HCT116 (cell line): Measurements from ENCODE around the gene WDR45B. TPM values are rescaled to one million over a fixed set of nuclear protein-coding genes. Genes with fewer than 3 reads are reported as not detected.

ENCODE experiments used
- ATAC-seq: fragments of 200-7000 bp; cut with Tn5 transposase; 2 replicates; pipeline ENCODE4 v1.9.1; 2020; ENCODE audit warnings: mild to moderate bottlenecking, moderate library complexity
- BruUV-seq: library from RNA; stranded (reverse); fragments of 400-500 nt; replicated peaks from 2 replicates; lab custom pipeline; 2021; lab: Mats Ljungman, UMichigan
- CTCF ChIA-PET: fragments of 300-600 bp; sonication (Branson Sonifier 250); formaldehyde crosslinking; loops from one replicate; lab custom pipeline; 2021; ENCODE audit warnings: antibody characterized with exemption; lab: Charles Lee
- POLR2A ChIA-PET: fragments of 300-600, 350-600 bp; sonication (Branson Sonifier 250); formaldehyde crosslinking; loops from one replicate; lab custom pipeline; 2021; ENCODE audit warnings: antibody characterized with exemption; lab: Charles Lee
- RAD21 ChIA-PET, 2 experiments: fragments of 300-600 bp; sonication (Branson Sonifier 250); formaldehyde crosslinking; loops; one replicate each; lab custom pipeline; 2023; ENCODE audit warnings: low total read pairs in 2 of 2; ENCODE audit not compliant: uncharacterized antibody in 2 of 2, unreplicated experiment in 2 of 2, low non-redundant PET in 1 of 2; lab: Charles Lee
- DNase-seq: peaks from one replicate; pipeline ENCODE4 v3.0.0-alpha.2; 2010; ENCODE audit warnings: low read depth, low spot score
- H2AFZ ChIP-seq: fragments of 200-600 bp; shearing (Covaris generic), sonication (generic); 2 replicates; pipeline ENCODE4 v1.6.1; 2017; ENCODE audit warnings: low read depth, mixed run types, mixed read lengths, antibody characterized with exemption, low read length; ENCODE audit not compliant: poor library complexity, severe bottlenecking
- H3K27ac ChIP-seq: 2 replicates; pipeline ENCODE4 v1.5.1; 2012; ENCODE audit warnings: low read depth, low read length
- H3K27me3 ChIP-seq: fragments of 200-600 bp; sonication (generic); 2 replicates; pipeline ENCODE4 v1.6.1; 2016; ENCODE audit warnings: mixed run types, low read length, mixed read lengths; ENCODE audit not compliant: insufficient read depth
- H3K36me3 ChIP-seq, 2 experiments: fragments of 200-500 bp in 1 of 2; fragments of 200-600 bp in 1 of 2; sonication (Bioruptor generic) in 1 of 2; sonication (generic) in 1 of 2; 2 replicates each; pipeline versions ENCODE4 v1.5.1 to v1.6.1; 2014 to 2016; ENCODE audit warnings: low read length in 2 of 2, inconsistent platforms in 1 of 2, mixed read lengths in 1 of 2, mixed run types in 1 of 2; ENCODE audit not compliant: insufficient read depth in 2 of 2, control insufficient read depth in 1 of 2
- H3K4me1 ChIP-seq, 2 experiments: fragments of 200-600 bp in 1 of 2; sonication (generic) in 1 of 2; 2 replicates each; pipeline versions ENCODE4 v1.5.1 to v1.6.1; 2012 to 2017; ENCODE audit warnings: low read length in 2 of 2, inconsistent platforms in 1 of 2, mild to moderate bottlenecking in 1 of 2, mixed read lengths in 1 of 2, mixed run types in 1 of 2, moderate library complexity in 1 of 2; ENCODE audit not compliant: insufficient read depth in 2 of 2, control insufficient read depth in 1 of 2
- H3K4me2 ChIP-seq: fragments of 200-600 bp; sonication (generic); 2 replicates; pipeline ENCODE4 v1.6.1; 2017; ENCODE audit warnings: mixed run types, low read length, mixed read lengths
- H3K4me3 ChIP-seq, 2 experiments: fragments of 200-600 bp in 1 of 2; sonication (generic) in 1 of 2; replicated peaks in 1 of 2; 2 replicates each; pipeline ENCODE4 v1.5.1; 2011 to 2016; ENCODE audit warnings: low read length in 2 of 2, control low read depth in 1 of 2, low read depth in 1 of 2, mild to moderate bottlenecking in 1 of 2, mixed read lengths in 1 of 2, mixed run types in 1 of 2
- H3K79me2 ChIP-seq: fragments of 200-600 bp; sonication (generic); 2 replicates; pipeline ENCODE4 v1.6.1; 2017; ENCODE audit warnings: mild to moderate bottlenecking, mixed run types, low read length, moderate library complexity, mixed read lengths; ENCODE audit not compliant: insufficient read depth
- H3K9ac ChIP-seq: fragments of 200-600 bp; sonication (generic); 2 replicates; pipeline ENCODE4 v1.6.1; 2016; ENCODE audit warnings: low read length, mixed read lengths
- H3K9me2 ChIP-seq: fragments of 200-600 bp; sonication (generic), shearing (Covaris generic); 2 replicates; pipeline ENCODE4 v1.6.1; 2017; ENCODE audit warnings: mixed run types, mild to moderate bottlenecking, moderate library complexity; ENCODE audit not compliant: insufficient read depth
- H3K9me3 ChIP-seq, 2 experiments: fragments of 200-500 bp in 1 of 2; fragments of 200-600 bp in 1 of 2; sonication (Bioruptor generic) in 1 of 2; sonication (generic) in 1 of 2; 2 replicates each; pipeline ENCODE4 v1.6.1; 2014 to 2017; ENCODE audit warnings: low read length in 2 of 2, mixed read lengths in 2 of 2, inconsistent platforms in 1 of 2, low read depth in 1 of 2, mild to moderate bottlenecking in 1 of 2, mixed run types in 1 of 2, moderate library complexity in 1 of 2; ENCODE audit not compliant: control insufficient read depth in 1 of 2, insufficient read depth in 1 of 2
- H4K20me1 ChIP-seq: fragments of 200-600 bp; sonication (generic), shearing (Covaris generic); 2 replicates; pipeline ENCODE4 v1.6.1; 2017; ENCODE audit warnings: mixed run types, mild to moderate bottlenecking, moderate library complexity; ENCODE audit not compliant: insufficient read depth
- CBX3 ChIP-seq: IDR thresholded peaks from 2 replicates; pipeline ENCODE4 v1.6.1; 2012; ENCODE audit warnings: low read depth
- CTCF ChIP-seq, 3 experiments: fragments of 200-600 bp in 1 of 3; sonication (generic) in 1 of 3; IDR thresholded peaks in 2 of 3; conservative IDR thresholded peaks in 1 of 3; 2 replicates each; pipeline ENCODE4 v1.5.1; 2012 to 2017; ENCODE audit warnings: low read depth in 2 of 3, low read length in 2 of 3, antibody characterized with exemption in 1 of 3, borderline replicate concordance in 1 of 3, control low read depth in 1 of 3, mild to moderate bottlenecking in 1 of 3, mixed read lengths in 1 of 3, mixed run types in 1 of 3, moderate library complexity in 1 of 3; ENCODE audit not compliant: insufficient read depth in 1 of 3
- ELF1 ChIP-seq: IDR thresholded peaks from 2 replicates; pipeline ENCODE4 v1.6.1; 2012; ENCODE audit warnings: low read depth, borderline replicate concordance
- EZH2 ChIP-seq: fragments of 200-600 bp; sonication (generic); IDR thresholded peaks from 2 replicates; pipeline ENCODE4 v1.6.1; 2017; ENCODE audit warnings: antibody characterized with exemption, mixed run types
- EZH2phosphoT487 ChIP-seq: fragments of 200-600 bp; IDR thresholded peaks from 2 replicates; pipeline ENCODE4 v1.6.1; 2018; ENCODE audit warnings: antibody characterized with exemption, borderline replicate concordance
- FOSL1 ChIP-seq: IDR thresholded peaks from 2 replicates; pipeline ENCODE4 v1.6.1; 2012; ENCODE audit warnings: low read depth
- JUND ChIP-seq: IDR thresholded peaks from 2 replicates; pipeline ENCODE4 v1.6.1; 2012
- MAX ChIP-seq: IDR thresholded peaks from 2 replicates; pipeline ENCODE4 v1.6.1; 2012
- POLR2A ChIP-seq: IDR thresholded peaks from 2 replicates; pipeline ENCODE4 v1.7.0; 2011; ENCODE audit warnings: borderline replicate concordance; ENCODE audit not compliant: insufficient read depth, insufficient read length; ENCODE audit errors: extremely low read depth
- POLR2AphosphoS5 ChIP-seq: IDR thresholded peaks from 2 replicates; pipeline ENCODE4 v1.6.1; 2011; ENCODE audit warnings: mild to moderate bottlenecking, low read depth, low read length, moderate library complexity
- RAD21 ChIP-seq: IDR thresholded peaks from 2 replicates; pipeline ENCODE4 v1.6.1; 2012; ENCODE audit warnings: low read depth, mild to moderate bottlenecking
- REST ChIP-seq: IDR thresholded peaks from 2 replicates; pipeline ENCODE4 v1.6.1; 2012; ENCODE audit warnings: low read depth
- SIN3A ChIP-seq: IDR thresholded peaks from 2 replicates; pipeline ENCODE4 v1.6.1; 2012; ENCODE audit warnings: low read depth
- SP1 ChIP-seq: IDR thresholded peaks from 2 replicates; pipeline ENCODE4 v1.6.1; 2012; ENCODE audit warnings: low read depth
- TCF7L2 ChIP-seq: IDR thresholded peaks from 2 replicates; pipeline ENCODE4 v1.7.0; 2011; ENCODE audit warnings: borderline replicate concordance, inconsistent platforms; ENCODE audit not compliant: insufficient read depth, insufficient read length; ENCODE audit errors: extremely low read depth
- YY1 ChIP-seq: IDR thresholded peaks from 2 replicates; pipeline ENCODE4 v1.6.1; 2011; ENCODE audit warnings: low read length, low read depth, moderate library complexity, mild to moderate bottlenecking; ENCODE audit not compliant: insufficient replicate concordance; ENCODE audit errors: extremely low read depth
- ZBTB33 ChIP-seq: IDR thresholded peaks from 2 replicates; pipeline ENCODE4 v1.6.1; 2011; ENCODE audit warnings: mild to moderate bottlenecking, low read length, moderate library complexity; ENCODE audit not compliant: insufficient replicate concordance; ENCODE audit errors: extremely low read depth
- ZFX ChIP-seq: fragments of 450-650 bp; IDR thresholded peaks from 2 replicates; pipeline ENCODE4 v1.6.1; 2017
- ZNF274 ChIP-seq: fragments of 200-500 bp; sonication (Bioruptor generic); IDR thresholded peaks from 2 replicates; pipeline ENCODE4 v1.6.1; 2014; ENCODE audit warnings: mild to moderate bottlenecking, low read depth, low read length, inconsistent platforms
- intact Hi-C: fragments of 100-400 bp; cut with micrococcal nuclease; formaldehyde crosslinking; loops from 2 replicates; pipeline ENCODE4 v1.10.0; 2022
- total RNA-seq: library from RNA; stranded (reverse); gene quantifications from one replicate; pipeline ENCODE4 v1.2.1, GENCODE V29; 2021; ENCODE audit not compliant: unreplicated experiment

The WDR45B gene
- total RNA-seq, 1 experiment from 2014 or later = 117 TPM

- H2AFZ ChIP-seq = no peak overlapping the region
- peak; percentile 53; the same call in 1 of the 2 replicates for ATAC-seq
- no peak overlapping the region for H3K4me2 ChIP-seq
- RAD21 ChIA-PET = no interaction called here
- TF ChIP-seq FOSL1 (no peak), CBX3 (no peak), ZBTB33 (no peak), EZH2phosphoT487 (no peak), ZFX (no peak), ELF1 (no peak), SIN3A (no peak), POLR2AphosphoS5 (no peak), POLR2A (no peak), TCF7L2 (no peak), ZNF274 (no peak), REST (no peak), RAD21 (no peak; the same call in 1 of the 2 replicates), EZH2 (no peak), CTCF (IDR thresholded peaks at IDR 0.05 in 2 of 3, conservative IDR thresholded peaks at IDR 0.05 in 1 of 3; ENCODE audit: borderline replicate concordance in 1 of 3, insufficient read depth in 1 of 3, low read depth in 2 of 3, low read length in 2 of 3) (no peak), JUND (no peak), MAX (no peak), SP1 (no peak), YY1 (no peak)
- TF ChIP-seq, all 23 proteins: peak for 0
- H3K36me3 ChIP-seq = no peaks in the 10 kb centered on the region
- no peaks in the 10 kb centered on the region for H4K20me1 ChIP-seq
- H3K4me1 ChIP-seq = no peaks in the 10 kb centered on the region
- no peaks in the 10 kb centered on the region for H3K27me3 ChIP-seq
- no peaks in the 10 kb centered on the region for H3K79me2 ChIP-seq
- CTCF ChIA-PET = no interaction called here
- no peaks in the 10 kb centered on the region for H3K9me2 ChIP-seq
- peaks cover 11 to 16% of the 10 kb centered on the region in 2 experiments; a peak in 3 of 4 replicates for H3K9me3 ChIP-seq
- no peak overlapping the region for H3K27ac ChIP-seq
- BruUV-seq = no TSS peak
- no peak overlapping the region for H3K4me3 ChIP-seq
- intact Hi-C loops = no loop called here
- POLR2A ChIA-PET = no interaction called here
- H3K9ac ChIP-seq = no peak overlapping the region
- no peak for DNase-seq
These were observed 31.6 kb upstream of the WDR45B start for GRCh38 chr17:82679586-82680465.
